ENCODE results near the gene TUBGCP6. TPM values are rescaled to one million over a fixed set of nuclear protein-coding genes. Genes with fewer than 3 reads are reported as not detected.

The TUBGCP6 gene
- total RNA-seq, 4 donors from 2014 or later = 19.1 to 52.2 (median 40.7) TPM

GRCh38 chr22:50253046-50253915, 8.5 kb upstream of the TUBGCP6 start:
- TF ChIP-seq CTCF (IDR thresholded peaks at IDR 0.05) (no peak), POLR2A (IDR thresholded peaks at IDR 0.05) (no peak)
- Histone ChIP-seq H3K36me3 (no peaks in the 10 kb centered on the region), H3K9me3 (no peaks in the 10 kb centered on the region), H3K4me3 (no peak overlapping the region), H3K27me3 (no peaks in the 10 kb centered on the region), H3K4me1 (peaks cover 6 to 10% of the 10 kb centered on the region in 2 donors), H3K27ac (no peak overlapping the region)
- intact Hi-C loops (cut with DNase I; ENCODE audit: low total_unique reads) = loop anchor here (5.0 kb wide), 1 partner anchor 89 kb away; the partner anchor contains the start of gene PPP6R2
- no peak for DNase-seq

GRCh38 chr22:50252082-50253045, 7.5 kb upstream of the TUBGCP6 start:
- H3K27ac ChIP-seq = peak overlapping the region; percentile 70 to 77
- peak; percentile 75 to 76 for DNase-seq
- H3K27me3 ChIP-seq = no peaks in the 10 kb centered on the region
- peak; percentile 63 to 80 (median 70) for TF ChIP-seq CTCF (IDR thresholded peaks at IDR 0.05)
- TF ChIP-seq POLR2A (IDR thresholded peaks at IDR 0.05) = no peak
- no peaks in the 10 kb centered on the region for H3K36me3 ChIP-seq
- no peaks in the 10 kb centered on the region for H3K9me3 ChIP-seq
- H3K4me1 ChIP-seq = peaks cover 6 to 10% of the 10 kb centered on the region in 2 donors
- intact Hi-C loops (cut with DNase I; ENCODE audit: low total_unique reads) = loop anchor here (5.0 kb wide), 1 partner anchor 90 kb away; the partner anchor contains the start of gene PPP6R2
- no peak overlapping the region for H3K4me3 ChIP-seq

- H3K4me3 ChIP-seq = peak overlapping the region; percentile 39 to 45
- H3K9me3 ChIP-seq = no peaks in the 10 kb centered on the region
- H3K4me1 ChIP-seq = peaks cover 6 to 10% of the 10 kb centered on the region in 2 donors
- H3K36me3 ChIP-seq = no peaks in the 10 kb centered on the region
- intact Hi-C loops (cut with DNase I; ENCODE audit: low total_unique reads) = loop anchor here (5.0 kb wide), 1 partner anchor 91 kb away; the partner anchor contains the start of gene PPP6R2
- DNase-seq = no peak
- H3K27me3 ChIP-seq = no peaks in the 10 kb centered on the region
- TF ChIP-seq POLR2A (IDR thresholded peaks at IDR 0.05) (no peak), CTCF (IDR thresholded peaks at IDR 0.05) (no peak)
- peak overlapping the region; percentile 70 to 77 for H3K27ac ChIP-seq
Measured at GRCh38 chr22:50251477-50252081, 6.8 kb upstream of the TUBGCP6 start.

- peak within 1 kb of the TSS; percentile 70 to 77 for H3K27ac ChIP-seq
- H3K36me3 ChIP-seq = no peaks in the 10 kb centered on the region
- TF ChIP-seq POLR2A (IDR thresholded peaks at IDR 0.05) = peak in 1 of 2 donors; percentile 33
- no peak for TF ChIP-seq CTCF (IDR thresholded peaks at IDR 0.05)
- peaks cover 6 to 16% of the 10 kb centered on the region in 2 donors for H3K4me1 ChIP-seq
- intact Hi-C loops (cut with DNase I; ENCODE audit: low total_unique reads) = loop anchor here (5.0 kb wide), 1 partner anchor 91 kb away; the partner anchor contains the start of gene PPP6R2
- no peaks in the 10 kb centered on the region for H3K9me3 ChIP-seq
- peak within 1 kb of the TSS; percentile 39 to 45 for H3K4me3 ChIP-seq
- H3K27me3 ChIP-seq = no peaks in the 10 kb centered on the region
- DNase-seq = peak; percentile 66 to 78
Measured at GRCh38 chr22:50250555-50251476, 6.0 kb upstream of the TUBGCP6 start, which contains the start of gene HDAC10. HDAC10 (minus strand) TSS chr22:50251265; CDS start chr22:50251032, 233 bp downstream.
